ENCODE results near the gene ZCCHC24. TPM values are rescaled to one million over a fixed set of nuclear protein-coding genes. Genes with fewer than 3 reads are reported as not detected.
A peak's percentile ranks its signal among the peaks of the same experiment; 100 is the strongest.

Gene ZCCHC24
- total RNA-seq, 1 donor from 2014 or later = 34.7 TPM

- Histone ChIP-seq H3K4me3 (no peak overlapping the region), H3K9me3 (no peaks in the 10 kb centered on the region), H3K36me3 (peaks cover 67% of the 10 kb centered on the region), H3K4me1 (peaks cover 27% of the 10 kb centered on the region), H3K27ac (no peak overlapping the region), H3K27me3 (ENCODE audit: low read depth) (no peaks in the 10 kb centered on the region)
- no peak for DNase-seq
- no peak for ATAC-seq
- intact Hi-C loops (cut with DNase I) = no loop called here
- TF ChIP-seq, protein P1, sequence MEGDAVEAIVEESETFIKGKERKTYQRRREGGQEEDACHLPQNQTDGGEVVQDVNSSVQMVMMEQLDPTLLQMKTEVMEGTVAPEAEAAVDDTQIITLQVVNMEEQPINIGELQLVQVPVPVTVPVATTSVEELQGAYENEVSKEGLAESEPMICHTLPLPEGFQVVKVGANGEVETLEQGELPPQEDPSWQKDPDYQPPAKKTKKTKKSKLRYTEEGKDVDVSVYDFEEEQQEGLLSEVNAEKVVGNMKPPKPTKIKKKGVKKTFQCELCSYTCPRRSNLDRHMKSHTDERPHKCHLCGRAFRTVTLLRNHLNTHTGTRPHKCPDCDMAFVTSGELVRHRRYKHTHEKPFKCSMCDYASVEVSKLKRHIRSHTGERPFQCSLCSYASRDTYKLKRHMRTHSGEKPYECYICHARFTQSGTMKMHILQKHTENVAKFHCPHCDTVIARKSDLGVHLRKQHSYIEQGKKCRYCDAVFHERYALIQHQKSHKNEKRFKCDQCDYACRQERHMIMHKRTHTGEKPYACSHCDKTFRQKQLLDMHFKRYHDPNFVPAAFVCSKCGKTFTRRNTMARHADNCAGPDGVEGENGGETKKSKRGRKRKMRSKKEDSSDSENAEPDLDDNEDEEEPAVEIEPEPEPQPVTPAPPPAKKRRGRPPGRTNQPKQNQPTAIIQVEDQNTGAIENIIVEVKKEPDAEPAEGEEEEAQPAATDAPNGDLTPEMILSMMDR (IDR thresholded peaks at IDR 0.05) = no peak
These were observed 93.2 kb downstream of the ZCCHC24 start for GRCh38 chr10:79352035-79352877.

DNA sequence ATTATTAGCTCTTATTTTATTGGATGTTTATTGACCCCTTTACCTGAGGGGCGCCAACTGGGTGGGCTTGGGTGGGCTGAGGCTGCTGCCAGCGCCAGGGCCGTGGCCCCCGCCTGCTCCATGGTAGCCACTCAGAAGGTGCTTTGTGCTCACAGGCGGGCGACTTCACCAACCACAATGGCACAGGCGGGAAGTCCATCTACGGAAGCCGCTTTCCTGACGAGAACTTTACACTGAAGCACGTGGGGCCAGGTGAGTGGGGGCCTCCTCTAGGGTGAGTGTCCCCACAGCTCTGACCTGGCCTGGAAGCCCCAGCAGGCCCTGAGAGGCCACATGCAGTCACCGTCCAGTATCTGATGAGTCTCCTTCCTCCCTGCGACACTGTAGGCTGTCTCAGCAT lies 94.1 kb downstream of the ZCCHC24 start:
- peaks cover 34% of the 10 kb centered on the region for H3K4me1 ChIP-seq
- H3K27ac ChIP-seq = no peak overlapping the region
- no peaks in the 10 kb centered on the region for H3K9me3 ChIP-seq
- peaks cover 67% of the 10 kb centered on the region for H3K36me3 ChIP-seq
- no peak for ATAC-seq
- intact Hi-C loops (cut with DNase I) = no loop called here
- TF ChIP-seq, protein P1 (IDR thresholded peaks at IDR 0.05) = no peak
- H3K27me3 ChIP-seq (ENCODE audit: low read depth) = no peaks in the 10 kb centered on the region
- no peak overlapping the region for H3K4me3 ChIP-seq
- DNase-seq = no peak

- Histone ChIP-seq H3K27me3 (ENCODE audit: low read depth) (no peaks in the 10 kb centered on the region), H3K27ac (no peak overlapping the region), H3K9me3 (no peaks in the 10 kb centered on the region), H3K4me1 (peaks cover 34% of the 10 kb centered on the region), H3K4me3 (no peak overlapping the region), H3K36me3 (peaks cover 67% of the 10 kb centered on the region)
- ATAC-seq = no peak
- TF ChIP-seq, protein P1 (IDR thresholded peaks at IDR 0.05) = no peak
- no peak for DNase-seq
- intact Hi-C loops (cut with DNase I) = no loop called here
These were observed 94.8 kb downstream of the ZCCHC24 start for GRCh38 chr10:79350407-79351154.

- ATAC-seq (no peak), DNase-seq (no peak)
- Histone ChIP-seq H3K4me1 (peaks cover 34% of the 10 kb centered on the region), H3K4me3 (no peak overlapping the region), H3K9me3 (no peaks in the 10 kb centered on the region), H3K27ac (no peak overlapping the region), H3K27me3 (ENCODE audit: low read depth) (no peaks in the 10 kb centered on the region), H3K36me3 (peaks cover 61% of the 10 kb centered on the region)
- TF ChIP-seq, protein P1 (IDR thresholded peaks at IDR 0.05) = no peak
- intact Hi-C loops (cut with DNase I) = no loop called here
These were observed 95.5 kb downstream of the ZCCHC24 start for GRCh38 chr10:79349766-79350406.

- no peaks in the 10 kb centered on the region for H3K27me3 ChIP-seq (ENCODE audit: low read depth)
- TF ChIP-seq, protein P1 (IDR thresholded peaks at IDR 0.05) = no peak
- DNase-seq (no peak), ATAC-seq (no peak)
- H3K4me3 ChIP-seq = peak overlapping the region; percentile 94
- H3K36me3 ChIP-seq = peaks cover 53% of the 10 kb centered on the region
- no peaks in the 10 kb centered on the region for H3K9me3 ChIP-seq
- no peak overlapping the region for H3K27ac ChIP-seq
- intact Hi-C loops (cut with DNase I) = no loop called here
- peaks cover 34% of the 10 kb centered on the region for H3K4me1 ChIP-seq
These were observed 96.3 kb downstream of the ZCCHC24 start for GRCh38 chr10:79349072-79349491.
